Measurements from ENCODE around the gene HERPUD1.

Gene HERPUD1

GRCh38 chr16:56910654-56911539 is 21.0 kb upstream of the HERPUD1 start:
- TF ChIP-seq CTCF (IDR thresholded peaks at IDR 0.05; ENCODE audit: low read depth, low read length, missing control alignments) = no peak
- DNase-seq (ENCODE audit: low read depth) = no peak
- no peak overlapping the region for H3K4me3 ChIP-seq (ENCODE audit: low read depth, low read length)

- no peak for DNase-seq (ENCODE audit: low read depth)
- no peak overlapping the region for H3K4me3 ChIP-seq (ENCODE audit: low read depth, low read length)
- TF ChIP-seq CTCF (IDR thresholded peaks at IDR 0.05; ENCODE audit: low read depth, low read length, missing control alignments) = no peak
These were observed 20.0 kb upstream of the HERPUD1 start for GRCh38 chr16:56911771-56912571.

GRCh38 chr16:56912746-56913708 is 18.9 kb upstream of the HERPUD1 start:
- no peak overlapping the region for H3K4me3 ChIP-seq (ENCODE audit: low read depth, low read length)
- DNase-seq (ENCODE audit: low read depth) = no peak
- no peak for TF ChIP-seq CTCF (IDR thresholded peaks at IDR 0.05; ENCODE audit: low read depth, low read length, missing control alignments)

- no peak for DNase-seq (ENCODE audit: low read depth)
- no peak for TF ChIP-seq CTCF (IDR thresholded peaks at IDR 0.05; ENCODE audit: low read depth, low read length, missing control alignments)
- H3K4me3 ChIP-seq (ENCODE audit: low read depth, low read length) = no peak overlapping the region
These were observed 17.0 kb upstream of the HERPUD1 start for GRCh38 chr16:56914896-56915295.

- no peak overlapping the region for H3K4me3 ChIP-seq (ENCODE audit: low read depth, low read length)
- no peak for DNase-seq (ENCODE audit: low read depth)
- TF ChIP-seq CTCF (IDR thresholded peaks at IDR 0.05; ENCODE audit: low read depth, low read length, missing control alignments) = no peak
These were observed 16.4 kb upstream of the HERPUD1 start for GRCh38 chr16:56915336-56916119.
